Mucosa of rectum (tissue), 2 donors: Measurements from ENCODE around the gene EXOSC2.

Source experiments
- H3K27ac ChIP-seq, 2 donors: one replicate each; pipeline ENCODE4 v1.7.0; 2013; ENCODE audit warnings: inconsistent platforms in 2 of 2, low read depth in 2 of 2, low read length in 2 of 2
- H3K27me3 ChIP-seq, 2 donors: one replicate each; pipeline ENCODE4 v1.7.0; 2013; ENCODE audit warnings: low read length in 2 of 2; ENCODE audit not compliant: control insufficient read depth in 2 of 2, insufficient read depth in 2 of 2
- H3K36me3 ChIP-seq, 2 donors: one replicate each; pipeline ENCODE4 v1.7.0; 2013; ENCODE audit warnings: low read length in 2 of 2; ENCODE audit not compliant: control insufficient read depth in 2 of 2, insufficient read depth in 2 of 2
- H3K4me1 ChIP-seq, 2 donors: one replicate each; pipeline ENCODE4 v1.7.0; 2013; ENCODE audit warnings: low read length in 2 of 2, mild to moderate bottlenecking in 1 of 2; ENCODE audit not compliant: control insufficient read depth in 2 of 2, insufficient read depth in 2 of 2
- H3K4me3 ChIP-seq, 2 donors: one replicate each; pipeline ENCODE4 v1.7.0; 2013; ENCODE audit warnings: low read length in 2 of 2
- H3K9ac ChIP-seq, 2 donors: one replicate each; pipeline ENCODE4 v1.7.0; 2013; ENCODE audit warnings: low read length in 2 of 2, low read depth in 1 of 2, mild to moderate bottlenecking in 1 of 2
- H3K9me3 ChIP-seq, 2 donors: one replicate each; pipeline ENCODE4 v1.7.0; 2013; ENCODE audit warnings: low read length in 2 of 2; ENCODE audit not compliant: control insufficient read depth in 2 of 2
- donor health status: healthy.
- donor health status: Normal muscosa, but diverticular disease.

EXOSC2 gene

GRCh38 chr9:130745210-130745800, 51.7 kb downstream of the EXOSC2 start:
- Histone ChIP-seq H3K27ac (no peak overlapping the region), H3K27me3 (no peaks in the 10 kb centered on the region), H3K9ac (no peak overlapping the region), H3K36me3 (no peaks in the 10 kb centered on the region), H3K4me1 (no peaks in the 10 kb centered on the region), H3K4me3 (no peak overlapping the region), H3K9me3 (no peaks in the 10 kb centered on the region)

GRCh38 chr9:130745829-130746228, 52.2 kb downstream of the EXOSC2 start:
- Histone ChIP-seq H3K4me3 (no peak overlapping the region), H3K9me3 (no peaks in the 10 kb centered on the region), H3K27me3 (no peaks in the 10 kb centered on the region), H3K4me1 (no peaks in the 10 kb centered on the region), H3K36me3 (no peaks in the 10 kb centered on the region), H3K9ac (no peak overlapping the region), H3K27ac (no peak overlapping the region)

GRCh38 chr9:130746434-130747212, 53.0 kb downstream of the EXOSC2 start:
- no peak overlapping the region for H3K9ac ChIP-seq
- H3K27ac ChIP-seq: no peak overlapping the region
- H3K4me3 ChIP-seq: no peak overlapping the region
- no peaks in the 10 kb centered on the region for H3K9me3 ChIP-seq
- no peaks in the 10 kb centered on the region for H3K36me3 ChIP-seq
- no peaks in the 10 kb centered on the region for H3K4me1 ChIP-seq
- H3K27me3 ChIP-seq: no peaks in the 10 kb centered on the region

GRCh38 chr9:130751631-130752355, 58.2 kb downstream of the EXOSC2 start:
- Histone ChIP-seq H3K4me1 (no peaks in the 10 kb centered on the region), H3K27me3 (no peaks in the 10 kb centered on the region), H3K36me3 (no peaks in the 10 kb centered on the region), H3K27ac (no peak overlapping the region), H3K9ac (no peak overlapping the region), H3K4me3 (no peak overlapping the region), H3K9me3 (no peaks in the 10 kb centered on the region)
